Measurements from ENCODE around the gene LRP5.
"Not testable (repeated sequence)": the region's sequence is repeated elsewhere in the genome, so short reads cannot be mapped to it uniquely, and the experiment has no call there.

Gene LRP5

DNA sequence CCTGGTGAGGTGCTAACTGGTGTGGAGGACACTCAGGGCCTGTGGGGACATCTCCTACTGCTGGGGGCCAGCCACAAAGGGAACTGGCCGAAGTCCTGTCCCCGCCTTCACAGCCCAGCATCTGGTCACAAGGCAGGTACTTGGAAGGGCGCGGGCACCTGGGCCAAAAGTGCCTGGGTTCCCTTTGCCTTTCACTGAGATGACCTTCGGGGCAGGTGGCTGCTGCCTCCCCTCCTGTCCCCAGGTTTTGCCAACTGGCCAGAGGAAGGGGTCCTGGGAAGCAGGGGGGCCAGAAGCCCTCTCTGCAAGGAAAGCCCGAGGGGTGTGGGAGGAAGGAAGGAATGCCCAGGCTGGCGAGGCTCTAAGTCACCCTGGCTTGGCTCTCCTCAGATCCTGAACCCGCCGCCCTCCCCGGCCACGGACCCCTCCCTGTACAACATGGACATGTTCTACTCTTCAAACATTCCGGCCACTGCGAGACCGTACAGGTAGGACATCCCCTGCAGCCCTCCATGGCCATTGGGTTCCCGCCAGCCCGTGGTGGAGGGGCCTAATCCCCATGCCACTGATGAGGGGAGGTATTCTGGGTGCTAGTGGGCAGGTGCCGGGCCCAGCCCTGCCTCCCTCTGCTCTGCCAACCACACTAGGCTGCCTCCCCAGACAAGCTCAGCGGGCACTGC is 133.8 kb downstream of the LRP5 start:
- no peak for DNase-seq

DNA sequence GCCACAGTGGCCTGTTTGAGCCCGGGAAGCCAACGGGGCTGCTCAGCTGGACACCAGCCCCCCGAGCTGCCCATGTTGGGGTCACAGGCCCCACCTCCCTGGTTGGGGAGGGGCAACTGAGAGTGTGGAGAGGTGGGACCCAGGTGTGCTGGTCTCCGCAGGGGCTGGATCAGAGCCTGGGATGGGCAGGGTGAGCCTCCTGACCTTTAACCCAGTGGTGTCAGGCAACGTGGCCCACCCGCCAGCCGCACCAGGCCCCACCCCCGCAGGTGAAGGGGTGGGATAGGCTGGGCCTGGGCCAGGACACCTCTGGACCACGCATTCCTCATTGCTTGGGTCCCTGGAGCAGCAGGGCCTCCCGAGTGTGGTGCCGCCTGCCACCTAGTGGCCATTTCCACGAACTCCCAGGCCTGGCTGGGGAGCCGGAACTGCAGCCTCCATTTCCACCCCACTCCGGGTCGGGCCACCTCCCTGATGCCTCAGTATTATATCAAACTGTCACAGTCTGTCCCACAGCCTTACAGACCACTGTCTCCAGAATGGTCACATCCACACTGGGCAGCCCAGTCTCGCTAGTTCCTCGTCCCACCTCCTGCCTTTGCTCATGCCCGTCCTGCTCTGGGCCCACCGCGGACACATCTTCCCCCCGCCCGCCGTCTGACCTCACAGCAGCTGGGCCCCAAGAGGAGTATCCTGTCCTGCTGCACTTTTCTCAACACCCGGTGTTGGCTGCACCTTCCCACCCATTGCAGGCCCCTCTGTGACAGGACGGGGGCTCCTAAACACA is 134.8 kb downstream of the LRP5 start:
- peak; percentile 86 for DNase-seq

DNA sequence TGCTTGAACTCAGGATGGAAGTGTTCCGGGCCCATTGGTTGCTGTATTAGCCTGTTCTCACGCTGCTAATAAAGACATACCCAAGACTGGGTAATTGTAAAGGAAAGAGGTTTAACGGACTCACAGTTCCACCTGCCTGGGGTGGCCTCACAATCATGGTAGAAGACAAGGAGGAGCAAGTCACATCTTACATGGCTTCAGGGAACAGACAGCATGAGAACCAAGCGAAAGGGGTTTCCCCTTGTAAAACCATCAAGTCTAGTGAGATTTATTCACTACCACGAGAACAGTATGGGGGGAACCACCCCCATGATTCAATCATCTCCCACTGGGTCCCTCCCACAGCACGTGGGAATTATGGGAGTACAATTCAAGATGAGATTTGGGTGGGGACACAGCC is 135.5 kb downstream of the LRP5 start:
- DNase-seq, result not testable (repeated sequence)

DNA sequence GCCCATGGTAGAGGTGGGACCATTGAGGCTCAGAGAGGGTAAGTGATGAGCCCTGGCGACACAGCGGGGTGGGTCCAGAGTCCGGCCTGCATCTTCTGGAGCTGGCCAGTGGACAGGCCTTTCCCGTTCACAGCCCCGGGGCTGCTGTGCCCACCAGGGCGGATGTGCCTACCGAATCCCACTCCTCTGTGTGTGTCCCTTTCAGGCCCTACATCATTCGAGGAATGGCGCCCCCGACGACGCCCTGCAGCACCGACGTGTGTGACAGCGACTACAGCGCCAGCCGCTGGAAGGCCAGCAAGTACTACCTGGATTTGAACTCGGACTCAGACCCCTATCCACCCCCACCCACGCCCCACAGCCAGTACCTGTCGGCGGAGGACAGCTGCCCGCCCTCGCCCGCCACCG is 136.2 kb downstream of the LRP5 start:
- DNase-seq, result no peak

DNA sequence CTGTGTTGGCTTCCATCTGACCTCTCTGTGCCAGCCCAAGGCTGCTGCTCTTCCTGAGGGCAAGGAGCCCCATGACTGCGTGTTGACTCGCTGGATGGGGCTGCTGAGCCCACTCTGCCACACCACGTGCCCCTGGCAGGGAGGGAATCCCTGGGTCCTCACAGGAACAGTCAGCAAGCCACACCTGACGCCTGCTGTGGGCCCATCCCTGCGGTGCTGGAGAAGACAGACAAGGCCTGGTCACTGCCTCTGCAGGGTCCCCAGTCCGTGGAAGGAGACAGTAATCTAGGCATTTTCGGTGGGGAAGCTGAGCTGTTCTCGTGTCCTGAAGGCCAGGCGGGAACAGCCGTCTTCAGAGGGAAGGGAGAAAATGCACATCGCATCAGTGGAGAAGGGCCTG is 137.6 kb downstream of the LRP5 start:
- no peak for DNase-seq

DNA sequence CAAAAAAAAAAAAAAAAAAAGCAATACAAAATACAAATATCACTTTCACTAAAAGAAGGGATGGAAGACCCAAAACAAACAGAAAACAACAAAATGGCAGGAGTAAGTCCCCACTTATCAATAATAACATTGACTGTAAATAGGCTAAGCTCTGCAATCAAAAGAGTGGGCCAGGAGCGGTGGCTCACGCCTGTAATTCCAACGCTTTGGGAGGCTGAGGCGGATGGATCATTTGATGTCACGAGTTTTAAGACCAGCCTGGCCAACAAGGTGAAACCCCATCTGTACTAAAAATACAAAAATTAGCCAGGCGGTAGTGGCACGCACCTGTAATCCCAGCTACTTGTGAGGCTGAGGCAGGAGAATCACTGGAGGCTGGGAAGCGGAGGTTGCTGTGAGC is 138.3 kb downstream of the LRP5 start:
- no peak for DNase-seq

DNA sequence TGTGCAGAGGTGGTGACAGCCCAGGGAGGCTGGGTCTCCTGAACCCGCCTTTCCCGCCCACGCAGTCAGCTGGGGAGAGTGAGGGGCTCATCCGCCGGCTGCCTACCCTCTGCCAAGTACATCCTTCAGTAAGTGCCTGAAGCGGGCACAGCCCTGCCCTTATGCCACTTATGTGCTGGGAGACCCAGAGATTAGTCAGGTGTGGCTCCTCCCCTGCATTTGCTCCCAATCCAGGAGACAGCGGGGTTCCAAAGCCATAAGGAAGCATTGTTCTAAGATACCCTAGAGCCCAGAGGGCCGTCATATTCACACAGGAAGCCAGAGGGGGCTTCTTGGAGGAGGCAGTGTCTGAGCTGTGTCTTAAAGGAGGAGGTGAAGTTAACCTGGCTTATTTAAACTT is 142.4 kb downstream of the LRP5 start:
- DNase-seq, result no peak

DNA sequence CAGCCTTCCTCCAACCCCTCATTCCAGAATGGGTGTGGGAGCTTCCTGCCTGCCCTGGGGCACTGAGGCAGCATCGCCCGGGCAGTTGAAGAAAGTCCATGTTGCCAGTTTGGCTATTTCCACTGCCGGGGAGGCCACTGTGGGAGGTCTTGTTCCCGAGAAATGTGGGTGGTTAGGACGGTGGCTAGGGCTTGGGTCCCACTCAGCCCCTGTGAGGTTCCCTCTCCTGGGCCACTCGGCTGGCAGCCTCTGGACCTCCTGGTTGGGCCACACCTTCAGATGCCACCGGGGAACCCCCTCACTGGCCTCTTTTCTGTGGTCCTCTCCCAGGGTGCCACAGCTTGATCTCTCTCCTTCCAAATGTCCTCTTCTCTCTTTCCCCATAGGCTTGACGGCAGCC is 143.1 kb downstream of the LRP5 start:
- no peak for DNase-seq

DNA sequence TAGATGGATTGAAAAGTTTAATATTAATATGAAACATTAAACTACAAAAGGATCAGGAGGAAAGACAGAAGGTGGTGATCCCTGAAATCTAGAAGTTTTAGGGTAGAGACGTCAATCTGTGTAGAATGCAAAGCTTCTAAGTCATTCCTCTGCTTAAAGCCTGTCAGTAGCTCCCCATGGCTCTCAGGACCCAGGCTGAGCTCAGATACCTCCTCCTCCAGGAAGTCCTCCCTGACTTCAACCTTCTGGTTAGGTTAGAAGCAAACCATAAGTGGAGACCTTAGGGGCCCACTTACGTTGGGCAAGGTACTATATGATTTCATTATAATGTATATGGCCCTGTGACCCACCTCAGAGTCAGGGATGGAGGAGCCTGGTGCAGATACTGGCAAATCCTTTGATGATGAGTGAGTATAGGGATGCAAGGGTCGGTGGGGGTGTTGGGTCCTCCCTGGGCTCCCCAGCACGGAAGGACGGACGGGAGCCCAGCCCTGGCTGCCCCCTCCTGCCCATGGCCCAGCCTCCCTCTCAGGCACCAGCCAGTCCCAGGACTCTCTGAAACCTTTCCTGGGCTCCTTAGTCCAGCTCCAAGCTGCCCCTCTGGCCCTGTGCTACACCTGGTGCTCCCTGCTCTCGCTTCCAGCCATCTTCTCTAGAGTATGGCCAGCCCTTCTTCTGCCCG is 145.0 kb downstream of the LRP5 start:
- no peak for DNase-seq

DNA sequence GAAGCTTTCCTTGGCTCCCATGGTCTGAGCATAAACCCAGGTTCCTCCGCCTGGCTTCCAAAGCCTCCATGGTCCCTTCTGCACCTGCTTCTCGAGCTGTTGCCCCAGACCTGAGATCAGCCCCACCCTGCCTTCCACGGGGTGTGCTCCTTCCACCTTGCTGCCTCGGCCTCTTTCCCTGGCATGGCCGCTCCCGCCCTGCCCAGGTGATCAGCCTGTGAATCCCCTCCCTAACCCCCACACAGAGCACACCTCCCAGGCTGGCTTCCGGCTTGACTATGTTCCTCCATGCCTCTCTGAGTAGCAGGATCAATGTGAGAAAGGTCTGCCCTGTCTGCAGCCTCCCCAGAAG is 145.5 kb downstream of the LRP5 start:
- DNase-seq, result no peak

DNA sequence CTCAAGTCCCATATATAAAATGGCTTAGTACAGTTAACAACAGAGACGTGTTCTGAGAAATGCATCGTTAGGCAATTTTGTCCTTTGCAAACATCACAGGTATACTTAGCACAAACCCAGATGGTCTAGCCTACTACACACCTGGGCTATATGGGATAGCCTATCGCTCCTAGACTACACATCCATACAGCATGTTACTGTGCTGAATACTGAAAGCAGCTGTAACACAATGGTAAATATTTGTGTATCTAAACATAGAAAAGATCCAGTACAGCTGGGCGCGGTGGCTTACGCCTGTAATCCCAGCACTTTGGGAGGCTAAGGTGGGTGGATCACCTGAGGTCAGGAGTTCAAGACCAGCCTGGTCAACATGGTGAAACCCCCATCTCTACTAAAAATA is 145.9 kb downstream of the LRP5 start:
- DNase-seq, result not testable (repeated sequence)

DNA sequence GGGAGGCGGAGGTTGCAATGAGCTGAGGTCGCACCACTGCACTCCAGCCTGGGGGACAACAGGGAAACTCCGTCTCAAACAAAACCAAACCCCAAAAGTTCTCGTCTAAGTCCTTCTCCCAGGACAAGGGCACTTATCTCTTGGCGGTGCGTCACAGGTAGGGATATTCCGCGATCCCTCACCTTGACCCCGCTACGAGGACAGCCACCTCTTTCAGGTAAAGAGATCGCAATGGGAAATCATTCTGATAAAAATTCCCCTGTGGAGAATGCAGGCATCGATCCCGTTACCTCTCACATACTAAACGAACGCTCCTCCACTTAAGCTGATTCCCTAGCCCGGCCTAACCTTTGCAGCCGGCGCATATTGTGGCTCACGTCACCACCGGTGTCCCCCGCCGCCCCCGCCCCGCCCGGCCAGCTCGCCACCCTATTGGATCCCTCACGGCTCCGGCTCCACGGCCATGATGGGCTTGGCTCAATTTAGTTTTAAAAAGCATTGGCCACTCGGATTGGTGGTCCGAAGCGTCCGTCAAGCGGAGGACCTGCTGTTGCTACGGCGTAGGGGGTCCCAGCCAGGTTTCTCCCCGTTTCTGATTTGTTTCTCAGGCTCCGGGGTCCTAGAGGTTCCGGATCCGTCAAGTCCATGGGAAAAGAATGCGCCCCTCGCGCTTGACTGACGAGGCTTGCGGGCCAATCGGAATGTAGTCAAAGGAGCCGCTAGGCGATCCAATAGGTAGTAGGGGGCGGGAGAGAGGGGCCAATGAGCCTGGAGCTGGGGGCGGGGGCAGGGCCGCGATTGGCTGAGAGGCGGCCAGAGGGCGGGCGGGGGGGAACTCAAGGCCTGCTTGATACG is 147.7 kb downstream of the LRP5 start:
- peak; percentile 100 for DNase-seq

DNA sequence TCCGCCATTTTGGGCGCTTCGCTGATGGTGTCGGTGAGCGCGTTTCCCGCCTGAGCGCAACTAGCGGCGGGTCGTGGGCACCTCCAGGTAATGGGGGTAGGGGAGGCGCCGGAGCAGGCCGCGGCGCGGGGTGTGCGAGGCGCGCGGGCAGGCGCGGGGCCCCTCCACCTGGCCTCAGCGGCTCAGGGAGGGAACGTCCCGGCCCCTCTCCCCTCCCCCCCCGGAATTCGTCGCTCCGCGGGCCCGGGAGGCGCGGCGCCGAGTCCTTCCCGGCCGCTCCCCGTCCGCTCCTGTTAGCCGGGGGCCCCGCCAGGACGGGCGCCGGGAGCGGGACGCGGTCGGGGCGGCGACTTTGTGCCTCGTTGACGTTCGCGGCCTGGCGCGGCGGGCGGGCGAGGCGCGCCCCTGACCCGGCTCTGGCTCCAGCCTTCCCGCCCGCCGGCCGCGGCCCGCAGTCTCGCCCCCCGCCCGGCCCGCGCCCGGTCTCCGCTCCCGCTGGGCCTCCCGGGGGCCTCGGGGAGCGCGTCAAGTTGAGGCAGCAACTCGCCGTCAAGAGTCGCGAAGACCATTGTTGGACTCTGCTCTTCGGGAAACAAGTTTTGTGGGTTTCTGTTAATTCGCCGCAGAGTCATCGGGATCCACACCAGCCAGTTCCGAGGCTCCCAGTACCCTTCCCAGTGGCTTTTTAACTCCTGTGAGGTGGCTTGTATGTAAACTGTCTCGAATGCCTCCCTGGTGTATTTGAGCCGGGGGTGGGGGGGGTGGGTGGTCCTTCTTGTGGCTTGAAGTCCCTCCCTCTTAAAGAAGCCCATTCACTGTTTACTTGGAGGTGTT is 148.6 kb downstream of the LRP5 start, which contains the start of gene PPP6R3:
PPP6R3 (plus strand) TSS at position 12 of the 834 bp plus-strand sequence. CDS start 76,913 bp downstream, outside the sequence.
- DNase-seq, result peak; percentile 66

DNA sequence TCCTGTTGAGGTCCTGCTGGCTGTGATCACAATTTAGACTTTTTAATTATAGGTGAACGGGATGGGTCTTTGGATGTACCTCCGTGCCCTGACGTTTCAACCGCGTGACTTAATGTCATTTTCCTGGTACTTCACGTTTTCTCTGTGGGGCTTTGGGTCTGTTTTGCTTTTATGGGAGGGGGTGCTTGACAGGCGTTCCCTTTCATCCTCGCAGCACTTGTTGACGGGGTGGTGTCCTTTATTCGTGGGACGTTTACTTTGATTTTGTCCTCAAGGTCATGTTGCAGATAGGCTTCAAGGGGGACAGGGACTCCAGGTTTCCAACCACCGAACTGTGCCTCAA is 149.2 kb downstream of the LRP5 start:
- DNase-seq, result no peak

DNA sequence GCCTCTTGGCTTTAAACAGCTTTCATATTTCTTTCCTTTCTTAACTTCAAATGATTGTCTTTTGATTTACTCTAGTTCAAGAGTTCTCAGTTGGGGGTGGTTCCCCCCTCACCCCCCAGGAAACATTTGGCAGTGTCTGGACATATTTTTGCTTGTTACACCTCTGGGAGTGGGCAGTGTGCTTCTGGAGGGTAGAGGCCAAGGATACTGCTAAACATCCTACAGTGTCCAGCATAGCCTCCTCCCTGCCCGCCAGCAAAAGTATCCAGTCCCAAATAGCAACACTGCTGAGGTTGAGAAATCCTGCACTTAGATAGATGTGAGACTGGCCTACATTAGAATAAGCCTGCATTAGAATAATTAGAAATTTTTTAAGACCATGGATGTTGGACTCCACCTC is 151.3 kb downstream of the LRP5 start:
- no peak for DNase-seq

DNA sequence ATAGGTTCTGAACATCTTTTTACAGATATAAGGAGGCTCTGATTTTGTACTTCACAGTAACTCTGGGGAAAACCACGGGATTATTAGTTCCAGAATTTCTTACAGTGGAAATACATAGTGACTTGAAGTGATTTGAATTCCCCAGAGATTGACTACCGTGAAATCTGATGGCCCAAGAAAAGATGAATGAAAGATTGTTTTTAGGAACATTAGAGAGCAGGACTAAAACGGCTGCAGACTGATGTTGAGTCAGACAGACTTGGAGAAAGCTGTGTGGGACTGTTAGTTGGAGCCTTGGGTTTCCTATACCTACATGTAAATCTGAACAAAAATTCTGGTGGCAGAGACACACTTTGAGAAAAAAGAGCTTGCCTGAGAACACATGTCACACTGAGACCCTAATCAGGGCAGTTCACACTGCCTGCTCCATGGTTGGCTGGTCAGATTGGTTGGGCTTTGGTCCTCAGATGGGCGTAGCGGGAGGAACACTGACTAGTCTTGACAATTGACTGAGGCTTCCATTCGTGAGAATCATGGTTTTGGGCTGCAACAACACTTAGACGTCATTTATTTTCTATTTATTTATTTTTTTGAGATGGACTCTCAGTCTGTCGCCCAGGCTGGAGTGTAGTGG is 154.9 kb downstream of the LRP5 start:
- DNase-seq, result no peak

DNA sequence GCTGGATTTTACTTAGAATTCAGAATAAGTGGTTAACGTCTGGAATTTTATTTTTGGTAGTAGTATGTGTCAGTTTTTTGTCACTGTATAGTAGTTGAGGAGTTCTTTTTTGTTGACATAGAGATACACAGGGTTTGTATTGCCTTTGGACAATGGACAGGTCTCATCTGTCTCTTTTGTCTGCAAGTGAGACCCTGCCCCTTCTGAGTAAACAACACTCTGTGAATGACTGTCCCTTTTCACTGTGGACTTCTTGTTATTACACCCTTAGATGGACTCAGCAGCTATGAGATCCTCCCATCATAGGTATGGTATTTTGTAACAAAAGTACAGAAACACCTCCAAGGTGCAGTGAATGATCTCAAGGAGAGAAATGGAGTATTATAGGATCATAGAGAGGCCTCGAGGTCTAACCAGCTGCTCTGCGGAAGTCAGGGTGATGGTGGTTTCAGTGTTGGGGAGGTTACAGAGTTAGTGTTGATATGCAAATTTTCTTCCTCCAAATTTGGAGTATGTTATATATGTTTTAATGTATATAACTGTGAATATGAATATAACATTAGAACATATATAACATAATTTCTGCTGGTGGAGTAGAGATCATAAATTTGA is 155.9 kb downstream of the LRP5 start:
- DNase-seq, result no peak

DNA sequence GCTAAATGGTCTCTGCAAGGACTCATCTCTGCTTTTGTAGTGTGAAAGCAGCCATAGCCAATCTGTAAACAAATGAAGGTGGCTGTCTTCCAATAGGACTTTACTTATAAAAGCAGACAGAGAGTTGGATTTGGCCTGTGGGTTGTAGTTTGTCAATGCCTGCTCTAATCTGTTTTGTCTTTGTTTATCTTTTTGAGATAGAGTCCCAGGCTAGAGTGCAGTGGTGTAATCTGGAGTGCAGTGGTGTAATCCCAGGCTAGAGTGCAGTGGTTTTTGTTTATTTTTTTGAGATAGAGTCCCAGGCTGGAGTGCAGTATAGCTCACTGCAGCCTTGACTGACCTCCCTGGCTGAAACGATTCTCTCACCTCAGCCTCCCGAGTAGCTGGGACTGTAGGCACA is 156.7 kb downstream of the LRP5 start:
- peak; percentile 35 for DNase-seq

DNA sequence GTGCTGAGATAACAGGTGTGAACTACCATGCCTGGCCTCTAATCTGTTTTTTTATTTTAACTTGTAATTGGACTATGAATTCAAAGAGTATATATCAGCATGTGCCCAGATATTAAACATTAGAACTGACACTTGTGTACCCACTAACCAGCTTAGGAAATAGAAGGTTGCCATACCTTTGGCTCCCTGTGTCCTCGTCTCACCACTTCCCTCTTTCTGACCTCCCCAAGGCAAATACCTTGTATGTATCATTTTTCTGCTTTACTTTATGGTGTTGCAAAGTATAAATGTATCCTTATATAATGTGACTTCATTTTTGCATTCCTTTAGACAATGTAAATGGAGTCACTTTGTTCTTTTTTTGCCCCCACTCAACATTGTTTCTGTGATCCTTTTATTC is 157.3 kb downstream of the LRP5 start:
- DNase-seq, result no peak

DNA sequence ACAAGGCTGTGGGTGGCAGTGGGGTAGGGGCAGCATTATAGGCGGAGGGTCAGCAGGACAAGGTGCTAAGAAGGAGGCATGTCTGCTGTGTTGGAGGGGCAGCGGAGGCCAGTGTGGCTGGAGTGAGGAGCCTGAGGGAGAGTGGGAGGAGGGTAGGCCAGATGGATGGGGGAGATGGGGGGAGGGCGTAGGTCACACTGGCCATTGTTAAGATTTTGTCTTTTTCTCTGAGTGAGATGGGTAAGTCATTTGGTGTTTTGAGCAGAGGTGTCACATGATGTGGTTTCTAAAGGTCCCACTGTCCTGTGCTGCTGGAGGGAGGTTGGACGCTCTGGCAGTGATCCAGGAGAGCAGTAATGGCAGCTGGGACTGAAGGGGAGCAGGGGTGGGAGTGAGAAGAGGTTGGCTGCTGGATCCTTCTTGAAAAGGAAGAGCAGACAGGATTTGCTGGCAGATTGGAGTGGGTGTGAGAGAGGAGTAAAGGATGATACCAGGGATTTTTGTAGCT is 158.0 kb downstream of the LRP5 start:
- DNase-seq, result peak; percentile 28
